ENCODE measurements around the gene PSMD3.

The PSMD3 gene

DNA sequence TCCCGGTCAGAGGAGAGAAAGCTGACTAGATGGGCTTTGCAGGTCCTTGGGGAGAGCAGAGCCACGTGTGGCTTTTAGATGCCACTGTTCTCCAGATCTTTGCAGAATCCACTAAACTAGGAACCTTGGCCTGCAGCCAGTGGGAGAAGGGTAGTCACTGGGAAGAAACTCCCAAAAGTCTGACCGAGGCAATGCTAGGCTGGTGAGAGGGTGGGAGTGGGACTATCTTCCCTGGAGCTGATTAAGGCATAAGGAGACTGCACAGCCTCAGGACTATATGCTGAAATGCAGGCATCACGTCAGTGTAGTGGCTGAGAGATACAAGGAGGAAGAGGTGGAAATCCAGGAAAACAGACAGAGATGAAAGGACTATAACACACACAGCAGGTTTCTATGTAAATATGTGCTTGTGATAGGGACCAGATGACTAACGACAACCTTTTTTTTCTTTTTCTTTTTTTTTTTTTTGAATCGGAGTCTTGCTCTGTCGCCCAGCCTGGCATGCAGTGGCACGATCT lies 20.0 kb upstream of the PSMD3 start:
- in situ Hi-C loops (cut with MboI; ENCODE audit: low sequenced_read_pairs, unreplicated experiment): no loop called here
- no peak for DNase-seq (ENCODE audit: low spot score)
- TF ChIP-seq, protein P1, sequence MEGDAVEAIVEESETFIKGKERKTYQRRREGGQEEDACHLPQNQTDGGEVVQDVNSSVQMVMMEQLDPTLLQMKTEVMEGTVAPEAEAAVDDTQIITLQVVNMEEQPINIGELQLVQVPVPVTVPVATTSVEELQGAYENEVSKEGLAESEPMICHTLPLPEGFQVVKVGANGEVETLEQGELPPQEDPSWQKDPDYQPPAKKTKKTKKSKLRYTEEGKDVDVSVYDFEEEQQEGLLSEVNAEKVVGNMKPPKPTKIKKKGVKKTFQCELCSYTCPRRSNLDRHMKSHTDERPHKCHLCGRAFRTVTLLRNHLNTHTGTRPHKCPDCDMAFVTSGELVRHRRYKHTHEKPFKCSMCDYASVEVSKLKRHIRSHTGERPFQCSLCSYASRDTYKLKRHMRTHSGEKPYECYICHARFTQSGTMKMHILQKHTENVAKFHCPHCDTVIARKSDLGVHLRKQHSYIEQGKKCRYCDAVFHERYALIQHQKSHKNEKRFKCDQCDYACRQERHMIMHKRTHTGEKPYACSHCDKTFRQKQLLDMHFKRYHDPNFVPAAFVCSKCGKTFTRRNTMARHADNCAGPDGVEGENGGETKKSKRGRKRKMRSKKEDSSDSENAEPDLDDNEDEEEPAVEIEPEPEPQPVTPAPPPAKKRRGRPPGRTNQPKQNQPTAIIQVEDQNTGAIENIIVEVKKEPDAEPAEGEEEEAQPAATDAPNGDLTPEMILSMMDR (IDR thresholded peaks at IDR 0.05; ENCODE audit: borderline replicate concordance, control extremely low read depth, extremely low read depth, insufficient read depth, missing control alignments): no peak

DNA sequence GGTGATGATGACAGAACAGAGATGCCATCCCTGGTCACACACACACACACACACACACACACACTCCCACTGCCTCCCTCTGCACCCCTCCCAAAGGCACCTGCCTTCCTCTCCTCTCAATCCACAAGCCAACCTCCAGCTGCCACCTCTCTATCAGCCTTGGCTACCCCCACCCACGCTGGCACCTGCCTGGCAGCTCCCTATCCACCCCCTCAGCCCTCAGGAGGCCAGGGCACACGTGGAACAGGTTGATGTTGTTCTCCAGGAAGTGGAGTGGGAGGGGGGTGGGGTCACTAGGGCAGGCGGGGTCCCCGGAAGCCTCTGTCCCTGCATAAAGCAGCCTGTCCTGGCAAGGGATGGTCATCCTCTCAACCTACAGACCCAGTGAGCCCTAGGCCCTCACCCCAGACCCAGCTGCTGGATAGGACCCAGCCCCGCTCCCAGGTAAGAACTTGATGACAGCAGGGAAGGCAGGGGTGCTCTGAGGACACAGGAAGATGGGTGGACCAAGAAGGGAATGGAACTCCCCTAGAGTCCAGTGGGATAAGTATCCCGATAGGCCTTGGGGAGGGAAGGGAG lies 17.9 kb upstream of the PSMD3 start, which contains the start of gene GSDMA:
Gene GSDMA (plus strand): TSS at position 363 of the 579 bp plus-strand sequence. CDS start 2,684 bp downstream, outside the sequence.
- TF ChIP-seq, protein P1 (IDR thresholded peaks at IDR 0.05; ENCODE audit: borderline replicate concordance, control extremely low read depth, extremely low read depth, insufficient read depth, missing control alignments): no peak
- in situ Hi-C loops (cut with MboI; ENCODE audit: low sequenced_read_pairs, unreplicated experiment): no loop called here
- DNase-seq (ENCODE audit: low spot score): no peak

DNA sequence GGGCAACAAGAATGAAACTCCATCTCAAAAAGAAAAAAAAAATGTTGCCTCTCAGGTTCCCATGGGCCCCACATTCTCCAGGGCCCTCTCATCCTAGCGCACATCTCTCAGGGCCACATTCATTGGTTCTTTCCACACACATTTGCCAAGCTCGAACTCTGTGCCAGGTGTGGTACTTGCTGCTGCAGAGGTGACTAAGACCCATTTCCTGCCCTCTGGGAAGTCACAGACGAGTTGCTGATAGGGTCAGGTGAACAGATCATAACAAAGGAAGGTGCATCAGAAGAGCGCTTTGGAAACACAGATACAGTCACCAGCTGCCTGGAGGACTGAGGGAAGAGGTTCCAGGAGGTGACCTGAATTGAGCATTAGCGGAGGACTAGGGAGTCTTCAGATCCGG lies 16.8 kb upstream of the PSMD3 start:
- TF ChIP-seq, protein P1 (IDR thresholded peaks at IDR 0.05; ENCODE audit: borderline replicate concordance, control extremely low read depth, extremely low read depth, insufficient read depth, missing control alignments): no peak
- no peak for DNase-seq (ENCODE audit: low spot score)
- in situ Hi-C loops (cut with MboI; ENCODE audit: low sequenced_read_pairs, unreplicated experiment): no loop called here

DNA sequence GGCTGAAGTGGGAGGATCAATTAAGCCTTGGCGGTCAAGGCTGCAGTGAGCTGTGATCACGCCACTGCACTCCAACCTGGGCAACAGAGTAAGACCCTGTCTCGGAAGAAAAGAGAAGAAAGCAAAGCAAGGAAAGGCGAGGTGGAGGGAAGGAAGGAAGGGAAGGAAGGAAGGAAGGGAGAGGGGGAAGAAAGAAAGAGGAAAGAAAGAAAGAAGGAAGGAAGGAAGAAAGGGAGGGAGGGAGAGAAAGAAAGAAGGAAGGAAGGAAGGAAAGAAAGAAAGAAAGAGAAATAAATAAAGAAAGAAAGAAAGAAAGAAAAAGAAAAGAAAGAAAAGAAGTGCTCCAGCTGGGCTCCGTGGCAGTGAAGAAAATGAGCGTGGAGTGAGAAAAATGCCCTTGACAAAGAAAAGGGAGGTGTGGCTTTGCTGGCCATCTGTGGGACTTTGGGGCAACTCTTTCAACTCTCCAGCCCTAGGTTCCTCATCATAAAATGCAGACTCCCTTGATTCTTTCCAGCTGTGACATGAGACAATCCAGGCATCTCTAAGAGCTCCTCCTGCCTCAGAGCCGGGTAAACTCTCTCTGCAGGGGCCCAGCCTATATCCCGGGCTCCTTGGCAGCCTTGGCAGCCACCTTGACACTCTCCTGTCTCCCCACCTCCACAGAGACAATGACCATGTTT lies 15.4 kb upstream of the PSMD3 start:
- TF ChIP-seq, protein P1 (IDR thresholded peaks at IDR 0.05; ENCODE audit: borderline replicate concordance, control extremely low read depth, extremely low read depth, insufficient read depth, missing control alignments): no peak
- no peak for DNase-seq (ENCODE audit: low spot score)
- in situ Hi-C loops (cut with MboI; ENCODE audit: low sequenced_read_pairs, unreplicated experiment): no loop called here

DNA sequence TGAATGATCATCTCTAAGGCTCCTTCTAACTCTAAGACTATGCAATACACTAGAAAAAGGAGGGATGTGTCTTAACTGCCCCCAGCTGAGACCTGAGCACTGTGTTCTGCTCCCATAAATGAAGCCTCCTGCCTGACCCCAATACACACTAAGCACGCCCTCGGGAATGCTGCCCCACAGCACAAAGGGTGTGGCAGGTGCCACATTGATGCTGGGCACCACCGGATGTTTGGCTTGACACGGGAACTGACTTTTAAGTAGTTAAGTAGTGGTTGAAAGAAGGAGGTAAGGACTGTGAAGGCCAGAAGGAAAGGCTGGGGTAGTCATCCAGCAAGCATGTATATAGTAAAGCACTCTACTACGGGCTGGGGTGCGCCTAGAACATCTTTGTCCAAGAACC lies 13.8 kb upstream of the PSMD3 start:
- TF ChIP-seq, protein P1 (IDR thresholded peaks at IDR 0.05; ENCODE audit: borderline replicate concordance, control extremely low read depth, extremely low read depth, insufficient read depth, missing control alignments): no peak
- in situ Hi-C loops (cut with MboI; ENCODE audit: low sequenced_read_pairs, unreplicated experiment): no loop called here
- DNase-seq (ENCODE audit: low spot score): no peak

DNA sequence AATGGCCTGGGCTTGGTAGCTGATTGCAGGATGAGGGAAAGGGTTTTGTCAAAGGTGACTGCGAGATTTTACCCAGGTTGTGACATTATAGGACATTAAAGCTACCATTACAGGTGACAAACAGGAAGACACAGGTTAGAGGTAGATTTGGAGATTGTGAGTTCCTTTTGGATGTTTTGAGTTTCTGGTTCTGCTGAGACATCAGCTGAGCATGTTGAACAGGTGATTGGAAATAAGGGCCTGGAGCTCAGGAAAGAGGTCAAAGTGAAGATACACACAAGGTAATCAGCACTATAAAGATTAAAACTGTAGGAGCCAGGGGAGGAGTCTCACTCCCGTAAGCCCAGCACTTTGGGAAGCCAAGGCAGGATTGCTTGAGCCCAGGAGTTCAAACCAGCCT lies 11.8 kb upstream of the PSMD3 start:
- in situ Hi-C loops (cut with MboI; ENCODE audit: low sequenced_read_pairs, unreplicated experiment): no loop called here
- DNase-seq (ENCODE audit: low spot score): no peak
- TF ChIP-seq, protein P1 (IDR thresholded peaks at IDR 0.05; ENCODE audit: borderline replicate concordance, control extremely low read depth, extremely low read depth, insufficient read depth, missing control alignments): no peak

Measured in GM13976 (cell line).